ENCODE results near the gene USH2A.

GRCh38 chr1:215844266-215844665, 579.0 kb downstream of the USH2A start:
- TF ChIP-seq CTCF (IDR thresholded peaks at IDR 0.05) (no peak), POLR2A (IDR thresholded peaks at IDR 0.05) (no peak)
